ENCODE measurements around the gene NRXN3. TPM values are rescaled to one million over a fixed set of nuclear protein-coding genes. Genes with fewer than 3 reads are reported as not detected.

NRXN3 gene
- total RNA-seq, 2 donors from 2014 or later: 1.3 to 2.3 TPM

- H3K27ac ChIP-seq: no peak overlapping the region
- H3K27me3 ChIP-seq: no peaks in the 10 kb centered on the region
- H3K4me1 ChIP-seq: no peaks in the 10 kb centered on the region
- no peak for ATAC-seq
- TF ChIP-seq POLR2A (IDR thresholded peaks at IDR 0.05): no peak
- no peak for TF ChIP-seq CTCF (IDR thresholded peaks at IDR 0.05)
- intact Hi-C loops (cut with DNase I): no loop called here
- no peaks in the 10 kb centered on the region for H3K36me3 ChIP-seq (replicated peaks in 1 of 2; ENCODE audit: insufficient read depth in 1 of 2, low read depth in 2 of 2)
- no peaks in the 10 kb centered on the region for H3K9me3 ChIP-seq
- no peak overlapping the region for H3K4me3 ChIP-seq
- WGBS, 2 donors: 85 to 89% methylated on average over 2 of the region's 2 CpGs
- DNase-seq: no peak
These were observed 1398.9 kb downstream of the NRXN3 start for GRCh38 chr14:79569072-79569471.

GRCh38 chr14:79570648-79571047 lies 1400.5 kb downstream of the NRXN3 start:
- Histone ChIP-seq H3K9me3 (no peaks in the 10 kb centered on the region), H3K27ac (no peak overlapping the region), H3K36me3 (replicated peaks in 1 of 2; ENCODE audit: insufficient read depth in 1 of 2, low read depth in 2 of 2) (no peaks in the 10 kb centered on the region), H3K27me3 (no peaks in the 10 kb centered on the region), H3K4me1 (no peaks in the 10 kb centered on the region), H3K4me3 (no peak overlapping the region)
- intact Hi-C loops (cut with DNase I): no loop called here
- ATAC-seq (no peak), DNase-seq (no peak)
- WGBS, 2 donors: 60 to 64% methylated on average over 1 of the region's 1 CpG
- TF ChIP-seq POLR2A (IDR thresholded peaks at IDR 0.05) (no peak), CTCF (IDR thresholded peaks at IDR 0.05) (no peak)

DNA sequence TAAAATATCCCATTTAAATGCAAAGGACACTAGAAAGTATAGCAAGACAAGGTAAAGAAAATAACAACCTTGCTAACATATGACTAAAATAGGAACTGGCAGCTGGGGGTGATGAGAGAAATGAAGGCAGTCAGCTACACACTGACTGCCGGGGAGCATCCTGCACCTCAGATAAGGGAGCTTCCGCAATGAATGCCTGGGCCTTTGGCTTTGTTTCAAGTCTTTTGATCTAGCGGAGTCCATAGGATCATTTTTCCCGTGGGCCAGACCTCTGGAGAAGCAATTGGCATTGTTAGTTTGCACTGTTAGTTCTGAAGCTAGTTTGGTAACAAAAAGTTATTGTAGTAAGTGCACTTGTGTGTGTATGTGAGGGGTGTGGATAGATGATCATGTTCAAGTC lies 1401.2 kb downstream of the NRXN3 start:
- no peak for DNase-seq
- H3K4me3 ChIP-seq: no peak overlapping the region
- ATAC-seq: no peak

GRCh38 chr14:79573486-79573885 lies 1403.3 kb downstream of the NRXN3 start:
- H3K4me1 ChIP-seq: no peaks in the 10 kb centered on the region
- no peak overlapping the region for H3K27ac ChIP-seq
- DNase-seq (no peak), ATAC-seq (no peak)
- H3K9me3 ChIP-seq: no peaks in the 10 kb centered on the region
- intact Hi-C loops (cut with DNase I): no loop called here
- no peaks in the 10 kb centered on the region for H3K36me3 ChIP-seq (replicated peaks in 1 of 2; ENCODE audit: insufficient read depth in 1 of 2, low read depth in 2 of 2)
- no peak overlapping the region for H3K4me3 ChIP-seq
- no peaks in the 10 kb centered on the region for H3K27me3 ChIP-seq
- 63 to 69% methylated on average over 2 of the region's 2 CpGs for WGBS, 2 donors
- TF ChIP-seq POLR2A (IDR thresholded peaks at IDR 0.05): no peak
- no peak for TF ChIP-seq CTCF (IDR thresholded peaks at IDR 0.05)

More for the DNA sequence above, 1401.2 kb downstream of the NRXN3 start:
- Histone ChIP-seq H3K27me3 (no peaks in the 10 kb centered on the region), H3K4me1 (no peaks in the 10 kb centered on the region), H3K36me3 (replicated peaks in 1 of 2; ENCODE audit: insufficient read depth in 1 of 2, low read depth in 2 of 2) (no peaks in the 10 kb centered on the region), H3K9me3 (no peaks in the 10 kb centered on the region), H3K27ac (no peak overlapping the region)
- TF ChIP-seq CTCF (IDR thresholded peaks at IDR 0.05) (no peak), POLR2A (IDR thresholded peaks at IDR 0.05) (no peak)
- WGBS, 2 donors: 73 to 84% methylated on average over 4 of the region's 4 CpGs
- intact Hi-C loops (cut with DNase I): no loop called here

GRCh38 chr14:79575032-79575431 lies 1404.9 kb downstream of the NRXN3 start:
- intact Hi-C loops (cut with DNase I): no loop called here
- 78 to 88% methylated on average over 4 of the region's 4 CpGs for WGBS, 2 donors

More at GRCh38 chr14:79575032-79575431, 1404.9 kb downstream of the NRXN3 start:
- Histone ChIP-seq H3K9me3 (no peaks in the 10 kb centered on the region), H3K4me3 (no peak overlapping the region), H3K27me3 (no peaks in the 10 kb centered on the region), H3K4me1 (no peaks in the 10 kb centered on the region), H3K27ac (no peak overlapping the region), H3K36me3 (replicated peaks in 1 of 2; ENCODE audit: insufficient read depth in 1 of 2, low read depth in 2 of 2) (no peaks in the 10 kb centered on the region)
- ATAC-seq (no peak), DNase-seq (no peak)
- TF ChIP-seq CTCF (IDR thresholded peaks at IDR 0.05): no peak
- no peak for TF ChIP-seq POLR2A (IDR thresholded peaks at IDR 0.05)

All from body of pancreas (tissue), 4 donors.